ENCODE data around the gene CLCA1.

Gene CLCA1
- 0 to 1.7 (median 0) reads per million in 17 experiments for total RNA-seq

GRCh38 chr1:86468501-86468977 is at the start of gene CLCA1:
CLCA1 (plus strand) TSS chr1:86468927; CDS start chr1:86468972, 45 bp downstream.
- DNase-seq, result no peak

- peak; percentile 57 to 67 (median 64) for DNase-seq
These were observed 49.3 kb upstream of the CLCA1 start for GRCh38 chr1:86419277-86419903.

GRCh38 chr1:86421601-86422280 is 47.0 kb upstream of the CLCA1 start:
- no peak for DNase-seq

GRCh38 chr1:86423473-86423872 is 45.3 kb upstream of the CLCA1 start:
- no peak for DNase-seq

GRCh38 chr1:86423873-86424272 is 44.9 kb upstream of the CLCA1 start, which contains the start of gene CLCA2:
CLCA2 (plus strand) TSS chr1:86424171; CDS start chr1:86424248, 77 bp downstream.
- no peak for DNase-seq

- DNase-seq, result peak in 2 of 4 experiments; percentile 3 to 28
These were observed 39.5 kb upstream of the CLCA1 start for GRCh38 chr1:86429122-86429725.

GRCh38 chr1:86429835-86430234 is 38.9 kb upstream of the CLCA1 start:
- peak; percentile 82 to 95 (median 89) for DNase-seq

GRCh38 chr1:86430376-86430775 is 38.4 kb upstream of the CLCA1 start:
- peak in 2 of 4 experiments; percentile 4 to 13 for DNase-seq

- DNase-seq, result no peak
These were observed 34.7 kb upstream of the CLCA1 start for GRCh38 chr1:86434059-86434458.

GRCh38 chr1:86435327-86435726 is 33.4 kb upstream of the CLCA1 start:
- peak in 1 of 4 experiments; percentile 10 for DNase-seq

GRCh38 chr1:86436041-86436440 is 32.7 kb upstream of the CLCA1 start:
- no peak for DNase-seq

- DNase-seq, result peak in 3 of 4 experiments; percentile 6 to 25 (median 8)
These were observed 27.1 kb upstream of the CLCA1 start for GRCh38 chr1:86441581-86441980.

- DNase-seq, result no peak
These were observed 26.7 kb upstream of the CLCA1 start for GRCh38 chr1:86441997-86442396.

- no peak for DNase-seq
These were observed 22.8 kb upstream of the CLCA1 start for GRCh38 chr1:86445919-86446318.

GRCh38 chr1:86447198-86447790 is 21.4 kb upstream of the CLCA1 start:
- DNase-seq, result no peak

GRCh38 chr1:86448670-86449069 is 20.1 kb upstream of the CLCA1 start:
- DNase-seq, result no peak

GRCh38 chr1:86449103-86449502 is 19.6 kb upstream of the CLCA1 start:
- DNase-seq, result no peak

- DNase-seq, result peak in 1 of 4 experiments; percentile 9
These were observed 17.9 kb upstream of the CLCA1 start for GRCh38 chr1:86450847-86451246.

- no peak for DNase-seq
These were observed 15.1 kb upstream of the CLCA1 start for GRCh38 chr1:86453664-86454063.

- peak in 2 of 4 experiments; percentile 5 to 20 for DNase-seq
These were observed 13.7 kb upstream of the CLCA1 start for GRCh38 chr1:86455073-86455472.

- DNase-seq, result peak; percentile 9 to 45 (median 12)
These were observed 7.7 kb upstream of the CLCA1 start for GRCh38 chr1:86460998-86461397.

GRCh38 chr1:86461482-86461881 is 7.2 kb upstream of the CLCA1 start:
- no peak for DNase-seq

- DNase-seq, result no peak
These were observed 3.9 kb upstream of the CLCA1 start for GRCh38 chr1:86464819-86465218.

All from suppressor macrophage (primary cell).